Measurements from ENCODE around the gene KRT23. TPM values are rescaled to one million over a fixed set of nuclear protein-coding genes. Genes with fewer than 3 reads are reported as not detected.
A peak's percentile ranks its signal among the peaks of the same experiment; 100 is the strongest.

KRT23 gene
- 19.0 TPM for total RNA-seq (2021; ENCODE audit: unreplicated experiment)
- polyA plus RNA-seq (2012), result 19.4 and 19.7 TPM in 2 replicates
- percentile 71 among the genes with signal in this experiment for Bru-seq, nascent RNA
- percentile 67 among the genes with signal in this experiment for BruChase-seq, experiment 1, labeled RNA remaining after a 6-hour chase
- percentile 63 among the genes with signal in this experiment for BruChase-seq, experiment 2, labeled RNA remaining after a 2-hour chase
- long read RNA-seq, partial matches to known transcripts, result 27 of 34 reads
- long read RNA-seq, other reads (novel, unspliced or antisense), result 5 of 34 reads

GRCh38 chr17:40937384-40937819 lies at the start of gene KRT23:
Gene KRT23, minus strand, starts transcription at chr17:40937646. Its CDS starts 1,043 bp downstream, at chr17:40936603.
- H2AFZ ChIP-seq (ENCODE audit: low read depth, low read length, poor library complexity, severe bottlenecking), result peak within 1 kb of the TSS; percentile 64
- no peaks in the 10 kb centered on the region for H3K9me2 ChIP-seq (ENCODE audit: insufficient read depth)
- no peaks in the 10 kb centered on the region; a peak in 1 of 4 replicates for H3K36me3 ChIP-seq (ENCODE audit: control insufficient read depth in 1 of 2, insufficient read depth in 2 of 2, low read length in 2 of 2)
- H3K4me2 ChIP-seq (ENCODE audit: low read length), result peak within 1 kb of the TSS; percentile 61
- TF ChIP-seq ZFX (IDR thresholded peaks at IDR 0.05), result peak; percentile 8; the same call in 1 of the 2 replicates
- peak; percentile 88 for TF ChIP-seq EGR1 (IDR thresholded peaks at IDR 0.05; ENCODE audit: low read depth)
- TF ChIP-seq ATF3 (IDR thresholded peaks at IDR 0.05), result no peak
- TF ChIP-seq CBX3 (IDR thresholded peaks at IDR 0.05; ENCODE audit: low read depth), result no peak; the same call in 1 of the 2 replicates
- 0 out of 2 replicates have a peak, but pooled peaks have one; percentile 29 for TF ChIP-seq SP1 (IDR thresholded peaks at IDR 0.05; ENCODE audit: low read depth)
- 0 out of 2 replicates have a peak, but pooled peaks have one; percentile 21 for TF ChIP-seq SIN3A (IDR thresholded peaks at IDR 0.05; ENCODE audit: low read depth)
- TF ChIP-seq MAX (IDR thresholded peaks at IDR 0.05), result peak; percentile 71
- TF ChIP-seq SRF (IDR thresholded peaks at IDR 0.05; ENCODE audit: low read depth), result no peak
- no peak for TF ChIP-seq EZH2phosphoT487 (IDR thresholded peaks at IDR 0.05; ENCODE audit: borderline replicate concordance)
- TF ChIP-seq REST (IDR thresholded peaks at IDR 0.05; ENCODE audit: low read depth), result no peak
- no peak for TF ChIP-seq CTCF (IDR thresholded peaks at IDR 0.05 in 2 of 3, conservative IDR thresholded peaks at IDR 0.05 in 1 of 3; ENCODE audit: borderline replicate concordance in 1 of 3, insufficient read depth in 1 of 3, low read depth in 2 of 3, low read length in 2 of 3)
- no peak for TF ChIP-seq EZH2 (IDR thresholded peaks at IDR 0.05)
- no peak for TF ChIP-seq JUND (IDR thresholded peaks at IDR 0.05)
- TF ChIP-seq POLR2A (IDR thresholded peaks at IDR 0.05; ENCODE audit: borderline replicate concordance, extremely low read depth, insufficient read depth, insufficient read length), result no peak
- TF ChIP-seq POLR2AphosphoS5 (IDR thresholded peaks at IDR 0.05; ENCODE audit: low read depth, low read length), result peak; percentile 52; the same call in 1 of the 2 replicates
- 0 out of 2 replicates have a peak, but pooled peaks have one; percentile 10 for TF ChIP-seq FOSL1 (IDR thresholded peaks at IDR 0.05; ENCODE audit: low read depth)
- no peak for TF ChIP-seq ZNF274 (IDR thresholded peaks at IDR 0.05; ENCODE audit: low read depth, low read length)
- no peaks in the 10 kb centered on the region for H3K9me3 ChIP-seq (ENCODE audit: control insufficient read depth in 1 of 2, insufficient read depth in 1 of 2, low read depth in 1 of 2, low read length in 2 of 2)
- H3K79me2 ChIP-seq (ENCODE audit: insufficient read depth, low read length), result no peaks in the 10 kb centered on the region
- no peaks in the 10 kb centered on the region for H4K20me1 ChIP-seq (ENCODE audit: insufficient read depth)
- H3K27me3 ChIP-seq (ENCODE audit: insufficient read depth, low read length), result no peaks in the 10 kb centered on the region
- ATAC-seq (peak; percentile 69), DNase-seq (ENCODE audit: low read depth, low spot score) (no peak)
- H3K27ac ChIP-seq (ENCODE audit: low read depth, low read length), result peak within 1 kb of the TSS; percentile 90
- ChIA-PET RAD21 (ENCODE audit: low non-redundant PET in 1 of 2, low total read pairs in 2 of 2, uncharacterized antibody in 2 of 2, unreplicated experiment in 2 of 2) (no interaction called here), CTCF (no interaction called here), POLR2A (no interaction called here)
- H3K9ac ChIP-seq (ENCODE audit: low read length), result peak within 1 kb of the TSS; percentile 58
- intact Hi-C loops (cut with micrococcal nuclease), result no loop called here
- H3K4me3 ChIP-seq (replicated peaks in 1 of 2; ENCODE audit: low read depth in 1 of 2, low read length in 2 of 2), result peak within 1 kb of the TSS; percentile 29 to 32
- BruUV-seq (replicated peaks), result TSS peak; percentile 93
- peaks cover 44 to 56% of the 10 kb centered on the region in 2 experiments for H3K4me1 ChIP-seq (ENCODE audit: control insufficient read depth in 1 of 2, insufficient read depth in 2 of 2, low read length in 2 of 2)

Measured in HCT116 (cell line).